ENCODE data around the gene STAB2. TPM values are rescaled to one million over a fixed set of nuclear protein-coding genes. Genes with fewer than 3 reads are reported as not detected.

Gene STAB2
- total RNA-seq, 1 donor: not detected

GRCh38 chr12:103654816-103655215 lies 67.7 kb downstream of the STAB2 start:
- H3K27me3 ChIP-seq (ENCODE audit: insufficient read depth, low read length): peaks cover 12% of the 10 kb centered on the region
- no peaks in the 10 kb centered on the region for H3K4me1 ChIP-seq (ENCODE audit: insufficient read depth, low read length)
- H2AFZ ChIP-seq (ENCODE audit: low read length): no peak overlapping the region
- no peak for TF ChIP-seq CTCF (IDR thresholded peaks at IDR 0.05; ENCODE audit: extremely low read depth, low read depth, low read length)
- H3K4me3 ChIP-seq (ENCODE audit: insufficient read depth, low read length): no peak overlapping the region
- H3K4me2 ChIP-seq (ENCODE audit: insufficient read depth, low read length): no peak overlapping the region
- no peaks in the 10 kb centered on the region for H3K36me3 ChIP-seq (ENCODE audit: insufficient read depth, low read length)
- DNase-seq (ENCODE audit: insufficient read length, low spot score, missing footprints): no peak
- no peaks in the 10 kb centered on the region for H4K20me1 ChIP-seq (ENCODE audit: insufficient read depth, low read length)
- H3K79me2 ChIP-seq (ENCODE audit: insufficient read depth, low read length): no peaks in the 10 kb centered on the region
- no peak overlapping the region for H3K27ac ChIP-seq (ENCODE audit: low read depth, low read length)
- H3K9me3 ChIP-seq (ENCODE audit: low read depth, low read length): no peaks in the 10 kb centered on the region

GRCh38 chr12:103656291-103656690 lies 69.2 kb downstream of the STAB2 start:
- no peaks in the 10 kb centered on the region for H3K36me3 ChIP-seq (ENCODE audit: insufficient read depth, low read length)
- TF ChIP-seq CTCF (IDR thresholded peaks at IDR 0.05; ENCODE audit: extremely low read depth, low read depth, low read length): no peak
- H3K27me3 ChIP-seq (ENCODE audit: insufficient read depth, low read length): peaks cover 12% of the 10 kb centered on the region
- no peaks in the 10 kb centered on the region for H3K79me2 ChIP-seq (ENCODE audit: insufficient read depth, low read length)
- no peaks in the 10 kb centered on the region for H3K9me3 ChIP-seq (ENCODE audit: low read depth, low read length)
- no peak overlapping the region for H3K27ac ChIP-seq (ENCODE audit: low read depth, low read length)
- H3K4me1 ChIP-seq (ENCODE audit: insufficient read depth, low read length): no peaks in the 10 kb centered on the region
- H2AFZ ChIP-seq (ENCODE audit: low read length): no peak overlapping the region
- no peak overlapping the region for H3K4me3 ChIP-seq (ENCODE audit: insufficient read depth, low read length)
- DNase-seq (ENCODE audit: insufficient read length, low spot score, missing footprints): no peak
- no peak overlapping the region for H3K4me2 ChIP-seq (ENCODE audit: insufficient read depth, low read length)
- no peaks in the 10 kb centered on the region for H4K20me1 ChIP-seq (ENCODE audit: insufficient read depth, low read length)

- no peak overlapping the region for H3K4me3 ChIP-seq (ENCODE audit: insufficient read depth, low read length)
- H3K27me3 ChIP-seq (ENCODE audit: insufficient read depth, low read length): peaks cover 16% of the 10 kb centered on the region
- no peak for DNase-seq (ENCODE audit: insufficient read length, low spot score, missing footprints)
- H3K36me3 ChIP-seq (ENCODE audit: insufficient read depth, low read length): no peaks in the 10 kb centered on the region
- H3K27ac ChIP-seq (ENCODE audit: low read depth, low read length): no peak overlapping the region
- no peaks in the 10 kb centered on the region for H3K4me1 ChIP-seq (ENCODE audit: insufficient read depth, low read length)
- no peaks in the 10 kb centered on the region for H3K9me3 ChIP-seq (ENCODE audit: low read depth, low read length)
- no peak overlapping the region for H3K4me2 ChIP-seq (ENCODE audit: insufficient read depth, low read length)
- H2AFZ ChIP-seq (ENCODE audit: low read length): no peak overlapping the region
- H4K20me1 ChIP-seq (ENCODE audit: insufficient read depth, low read length): no peaks in the 10 kb centered on the region
- no peaks in the 10 kb centered on the region for H3K79me2 ChIP-seq (ENCODE audit: insufficient read depth, low read length)
- TF ChIP-seq CTCF (IDR thresholded peaks at IDR 0.05; ENCODE audit: extremely low read depth, low read depth, low read length): no peak
Measured at GRCh38 chr12:103657331-103657730, 70.3 kb downstream of the STAB2 start.

- Histone ChIP-seq H3K4me1 (ENCODE audit: insufficient read depth, low read length) (no peaks in the 10 kb centered on the region), H3K79me2 (ENCODE audit: insufficient read depth, low read length) (no peaks in the 10 kb centered on the region), H2AFZ (ENCODE audit: low read length) (no peak overlapping the region), H3K36me3 (ENCODE audit: insufficient read depth, low read length) (no peaks in the 10 kb centered on the region), H3K9me3 (ENCODE audit: low read depth, low read length) (no peaks in the 10 kb centered on the region), H3K4me3 (ENCODE audit: insufficient read depth, low read length) (no peak overlapping the region), H3K4me2 (ENCODE audit: insufficient read depth, low read length) (no peak overlapping the region), H4K20me1 (ENCODE audit: insufficient read depth, low read length) (no peaks in the 10 kb centered on the region), H3K27ac (ENCODE audit: low read depth, low read length) (no peak overlapping the region), H3K27me3 (ENCODE audit: insufficient read depth, low read length) (peaks cover 5% of the 10 kb centered on the region)
- TF ChIP-seq CTCF (IDR thresholded peaks at IDR 0.05; ENCODE audit: extremely low read depth, low read depth, low read length): no peak
- no peak for DNase-seq (ENCODE audit: insufficient read length, low spot score, missing footprints)
Measured at GRCh38 chr12:103664626-103665025, 77.6 kb downstream of the STAB2 start.
